GM23248 (cell line): ENCODE data around the gene COL23A1.

Source experiments
- EZH2 ChIP-seq: fragments of 200-600 bp; sonication (generic); IDR thresholded peaks from 2 replicates; pipeline ENCODE4 v1.6.1; 2018; ENCODE audit warnings: antibody characterized with exemption, mild to moderate bottlenecking; ENCODE audit not compliant: insufficient read depth, poor library complexity, severe bottlenecking
- EZH2phosphoT487 ChIP-seq: fragments of 200-600 bp; sonication (generic); IDR thresholded peaks from 2 replicates; pipeline ENCODE4 v1.6.1; 2018; ENCODE audit warnings: antibody characterized with exemption, moderate library complexity, mild to moderate bottlenecking, low read depth; ENCODE audit not compliant: insufficient read depth

- TF ChIP-seq EZH2phosphoT487, result no peak
- no peak for TF ChIP-seq EZH2
Observed at GRCh38 chr5:178273041-178273440, 317.2 kb downstream of the COL23A1 start.
